Measurements from ENCODE around the gene NEB.
"Not testable (repeated sequence)": the region's sequence is repeated elsewhere in the genome, so short reads cannot be mapped to it uniquely, and the experiment has no call there.

NEB gene

GRCh38 chr2:151614159-151614558 lies 120.1 kb downstream of the NEB start:
- DNase-seq (ENCODE audit: low spot score), result no peak

GRCh38 chr2:151611351-151611750 lies 122.9 kb downstream of the NEB start:
- no peak for DNase-seq (ENCODE audit: low spot score)

GRCh38 chr2:151610310-151610709 lies 124.0 kb downstream of the NEB start:
- no peak for DNase-seq (ENCODE audit: low spot score)

GRCh38 chr2:151609705-151610104 lies 124.6 kb downstream of the NEB start:
- no peak for DNase-seq (ENCODE audit: low spot score)

GRCh38 chr2:151607459-151608424 lies 126.5 kb downstream of the NEB start:
- not testable (repeated sequence) for DNase-seq (ENCODE audit: low spot score)

- not testable (repeated sequence) for DNase-seq (ENCODE audit: low spot score)
Measured at GRCh38 chr2:151603530-151603929, 130.7 kb downstream of the NEB start.

- DNase-seq (ENCODE audit: low spot score), result not testable (repeated sequence)
Measured at GRCh38 chr2:151602402-151602801, 131.9 kb downstream of the NEB start.

GRCh38 chr2:151601803-151602202 lies 132.5 kb downstream of the NEB start:
- not testable (repeated sequence) for DNase-seq (ENCODE audit: low spot score)

- not testable (repeated sequence) for DNase-seq (ENCODE audit: low spot score)
Measured at GRCh38 chr2:151596903-151597608, 137.2 kb downstream of the NEB start.

- DNase-seq (ENCODE audit: low spot score), result not testable (repeated sequence)
Measured at GRCh38 chr2:151591908-151592255, 142.4 kb downstream of the NEB start.

- DNase-seq (ENCODE audit: low spot score), result not testable (repeated sequence)
Measured at GRCh38 chr2:151591250-151591907, 142.9 kb downstream of the NEB start.

- not testable (repeated sequence) for DNase-seq (ENCODE audit: low spot score)
Measured at GRCh38 chr2:151581300-151581699, 153.0 kb downstream of the NEB start.

GRCh38 chr2:151580697-151581096 lies 153.6 kb downstream of the NEB start:
- not testable (repeated sequence) for DNase-seq (ENCODE audit: low spot score)

GRCh38 chr2:151577116-151577515 lies 157.2 kb downstream of the NEB start:
- DNase-seq (ENCODE audit: low spot score), result no peak

GRCh38 chr2:151576080-151576479 lies 158.2 kb downstream of the NEB start:
- DNase-seq (ENCODE audit: low spot score), result no peak

GRCh38 chr2:151575338-151575737 lies 158.9 kb downstream of the NEB start:
- DNase-seq (ENCODE audit: low spot score), result no peak

GRCh38 chr2:151570191-151570590 lies 164.1 kb downstream of the NEB start:
- no peak for DNase-seq (ENCODE audit: low spot score)

- DNase-seq (ENCODE audit: low spot score), result no peak
Measured at GRCh38 chr2:151569167-151569566, 165.1 kb downstream of the NEB start.

GRCh38 chr2:151568501-151568900 lies 165.8 kb downstream of the NEB start:
- no peak for DNase-seq (ENCODE audit: low spot score)

GRCh38 chr2:151567006-151567405 lies 167.3 kb downstream of the NEB start:
- DNase-seq (ENCODE audit: low spot score), result no peak

GRCh38 chr2:151562398-151562797 lies 171.9 kb downstream of the NEB start:
- no peak for DNase-seq (ENCODE audit: low spot score)

- DNase-seq (ENCODE audit: low spot score), result no peak
Measured at GRCh38 chr2:151560289-151560688, 174.0 kb downstream of the NEB start.

GRCh38 chr2:151559431-151559830 lies 174.8 kb downstream of the NEB start:
- not testable (repeated sequence) for DNase-seq (ENCODE audit: low spot score)
